Parietal lobe (tissue), 1 donor: ENCODE measurements around the gene KRTAP25-1. TPM values are rescaled to one million over a fixed set of nuclear protein-coding genes. Genes with fewer than 3 reads are reported as not detected.

Experiments
- total RNA-seq: library from RNA; depleted of rRNA; stranded (reverse); fragments of >200 nt; gene quantifications from one replicate; pipeline ENCODE4 v1.2.3, GENCODE V29; 2014

KRTAP25-1 gene
- total RNA-seq: not detected

GRCh38 chr21:30289215-30289614 is at the start of gene KRTAP25-1:
KRTAP25-1 (minus strand) TSS chr21:30289514; CDS start chr21:30289490, 24 bp downstream.

GRCh38 chr21:30337276-30337744 is 48.0 kb upstream of the KRTAP25-1 start, which contains the start of gene KRTAP27-1:
KRTAP27-1 (minus strand) TSS chr21:30337694; CDS start chr21:30337668, 26 bp downstream.

GRCh38 chr21:30320215-30320614 is 30.9 kb upstream of the KRTAP25-1 start, which contains the start of gene KRTAP26-1:
KRTAP26-1 (minus strand) TSS chr21:30320315; CDS start chr21:30320035, 280 bp downstream.

GRCh38 chr21:30282850-30283249 is 6.5 kb downstream of the KRTAP25-1 start, which contains the start of gene KRTAP24-1:
KRTAP24-1 (minus strand) TSS chr21:30282950; CDS start chr21:30282932, 18 bp downstream.

Other genes starting within 250 kb of the KRTAP25-1 start
- not detected for gene CLDN17, start 122.7 kb downstream of the KRTAP25-1 start, total RNA-seq
- gene CLDN8, start 73.4 kb downstream of the KRTAP25-1 start, total RNA-seq: not detected
- not detected for gene KRTAP24-1, start 6.6 kb downstream of the KRTAP25-1 start, total RNA-seq
- not detected for gene KRTAP26-1, start 30.8 kb upstream of the KRTAP25-1 start, total RNA-seq
- not detected for gene KRTAP27-1, start 48.2 kb upstream of the KRTAP25-1 start, total RNA-seq
- gene KRTAP23-1, start 59.1 kb upstream of the KRTAP25-1 start, total RNA-seq: not detected
- gene KRTAP13-2, start 82.8 kb upstream of the KRTAP25-1 start, total RNA-seq: not detected
- not detected for gene KRTAP13-1, start 106.5 kb upstream of the KRTAP25-1 start, total RNA-seq
- not detected for gene KRTAP13-3, start 136.4 kb upstream of the KRTAP25-1 start, total RNA-seq
- not detected for gene KRTAP13-4, start 140.7 kb upstream of the KRTAP25-1 start, total RNA-seq
- not detected for gene KRTAP15-1, start 150.8 kb upstream of the KRTAP25-1 start, total RNA-seq
- gene KRTAP19-1, start 190.9 kb upstream of the KRTAP25-1 start, total RNA-seq: not detected
- gene KRTAP19-2, start 197.9 kb upstream of the KRTAP25-1 start, total RNA-seq: not detected
- not detected for gene KRTAP19-3, start 202.5 kb upstream of the KRTAP25-1 start, total RNA-seq
- gene KRTAP19-4, start 207.7 kb upstream of the KRTAP25-1 start, total RNA-seq: not detected
- not detected for gene KRTAP19-5, start 212.6 kb upstream of the KRTAP25-1 start, total RNA-seq